ENCODE measurements around the gene TEN1.

DNA sequence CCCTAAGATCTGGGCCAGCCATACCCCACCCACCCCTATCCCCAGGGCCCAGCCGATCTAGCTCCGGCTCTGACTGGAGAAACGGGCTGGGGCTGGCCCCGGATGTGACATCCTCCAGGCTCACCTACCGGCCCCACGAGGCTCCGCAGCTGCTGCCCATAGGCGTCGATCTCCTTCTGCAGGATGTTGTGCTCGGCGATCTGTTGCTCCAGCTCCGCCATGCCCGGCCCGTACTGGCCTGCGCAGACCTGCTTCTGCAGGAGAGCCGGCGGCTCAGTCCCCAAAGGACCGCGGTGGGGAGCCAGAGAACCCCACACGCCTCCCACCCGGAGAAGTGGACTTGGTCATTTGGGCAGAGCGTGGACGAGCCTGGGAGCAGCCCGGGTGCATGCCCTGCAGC is 43.2 kb downstream of the TEN1 start:
- TF ChIP-seq, protein P1, sequence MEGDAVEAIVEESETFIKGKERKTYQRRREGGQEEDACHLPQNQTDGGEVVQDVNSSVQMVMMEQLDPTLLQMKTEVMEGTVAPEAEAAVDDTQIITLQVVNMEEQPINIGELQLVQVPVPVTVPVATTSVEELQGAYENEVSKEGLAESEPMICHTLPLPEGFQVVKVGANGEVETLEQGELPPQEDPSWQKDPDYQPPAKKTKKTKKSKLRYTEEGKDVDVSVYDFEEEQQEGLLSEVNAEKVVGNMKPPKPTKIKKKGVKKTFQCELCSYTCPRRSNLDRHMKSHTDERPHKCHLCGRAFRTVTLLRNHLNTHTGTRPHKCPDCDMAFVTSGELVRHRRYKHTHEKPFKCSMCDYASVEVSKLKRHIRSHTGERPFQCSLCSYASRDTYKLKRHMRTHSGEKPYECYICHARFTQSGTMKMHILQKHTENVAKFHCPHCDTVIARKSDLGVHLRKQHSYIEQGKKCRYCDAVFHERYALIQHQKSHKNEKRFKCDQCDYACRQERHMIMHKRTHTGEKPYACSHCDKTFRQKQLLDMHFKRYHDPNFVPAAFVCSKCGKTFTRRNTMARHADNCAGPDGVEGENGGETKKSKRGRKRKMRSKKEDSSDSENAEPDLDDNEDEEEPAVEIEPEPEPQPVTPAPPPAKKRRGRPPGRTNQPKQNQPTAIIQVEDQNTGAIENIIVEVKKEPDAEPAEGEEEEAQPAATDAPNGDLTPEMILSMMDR (IDR thresholded peaks at IDR 0.05; ENCODE audit: low read depth, low read length): no peak
- no peak for TF ChIP-seq EZH2phosphoT487 (IDR thresholded peaks at IDR 0.05; ENCODE audit: low read depth)
